ENCODE results near the gene DISC1.

- TF ChIP-seq, protein P1, sequence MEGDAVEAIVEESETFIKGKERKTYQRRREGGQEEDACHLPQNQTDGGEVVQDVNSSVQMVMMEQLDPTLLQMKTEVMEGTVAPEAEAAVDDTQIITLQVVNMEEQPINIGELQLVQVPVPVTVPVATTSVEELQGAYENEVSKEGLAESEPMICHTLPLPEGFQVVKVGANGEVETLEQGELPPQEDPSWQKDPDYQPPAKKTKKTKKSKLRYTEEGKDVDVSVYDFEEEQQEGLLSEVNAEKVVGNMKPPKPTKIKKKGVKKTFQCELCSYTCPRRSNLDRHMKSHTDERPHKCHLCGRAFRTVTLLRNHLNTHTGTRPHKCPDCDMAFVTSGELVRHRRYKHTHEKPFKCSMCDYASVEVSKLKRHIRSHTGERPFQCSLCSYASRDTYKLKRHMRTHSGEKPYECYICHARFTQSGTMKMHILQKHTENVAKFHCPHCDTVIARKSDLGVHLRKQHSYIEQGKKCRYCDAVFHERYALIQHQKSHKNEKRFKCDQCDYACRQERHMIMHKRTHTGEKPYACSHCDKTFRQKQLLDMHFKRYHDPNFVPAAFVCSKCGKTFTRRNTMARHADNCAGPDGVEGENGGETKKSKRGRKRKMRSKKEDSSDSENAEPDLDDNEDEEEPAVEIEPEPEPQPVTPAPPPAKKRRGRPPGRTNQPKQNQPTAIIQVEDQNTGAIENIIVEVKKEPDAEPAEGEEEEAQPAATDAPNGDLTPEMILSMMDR (IDR thresholded peaks at IDR 0.05): no peak
- TF ChIP-seq POLR2A (IDR thresholded peaks at IDR 0.05) (no peak), EP300 (IDR thresholded peaks at IDR 0.05) (no peak), POLR2AphosphoS5 (IDR thresholded peaks at IDR 0.05) (no peak)
These were observed 303.8 kb downstream of the DISC1 start for GRCh38 chr1:231930257-231930947.
